Measurements from ENCODE around the gene CRLF2. TPM values are rescaled to one million over a fixed set of nuclear protein-coding genes. Genes with fewer than 3 reads are reported as not detected.
"Not testable (repeated sequence)": the region's sequence is repeated elsewhere in the genome, so short reads cannot be mapped to it uniquely, and the experiment has no call there.

Gene CRLF2
- total RNA-seq, 1 donor from 2014 or later: not detected

DNA sequence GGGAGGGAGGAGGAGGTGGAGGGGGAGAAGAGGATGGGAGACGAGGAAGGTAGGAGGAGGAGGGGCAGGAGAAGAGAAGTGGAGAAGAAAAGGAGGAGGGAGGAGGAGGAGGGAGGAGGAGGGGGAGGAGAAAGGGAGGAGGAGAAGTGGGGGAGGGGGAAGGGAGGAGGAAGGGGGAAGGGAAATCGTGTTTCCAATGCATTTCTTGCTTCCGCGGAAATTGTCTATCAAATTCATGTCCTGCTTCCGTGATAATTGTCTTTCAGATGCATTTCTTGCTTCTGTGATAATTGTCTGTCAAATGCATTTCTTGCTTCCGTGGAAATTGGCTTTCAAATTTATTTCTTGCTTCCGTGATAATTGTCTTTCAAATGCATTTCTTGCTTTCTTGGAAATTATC is 43.3 kb downstream of the CRLF2 start:
- DNase-seq (ENCODE audit: low read depth): no peak

DNA sequence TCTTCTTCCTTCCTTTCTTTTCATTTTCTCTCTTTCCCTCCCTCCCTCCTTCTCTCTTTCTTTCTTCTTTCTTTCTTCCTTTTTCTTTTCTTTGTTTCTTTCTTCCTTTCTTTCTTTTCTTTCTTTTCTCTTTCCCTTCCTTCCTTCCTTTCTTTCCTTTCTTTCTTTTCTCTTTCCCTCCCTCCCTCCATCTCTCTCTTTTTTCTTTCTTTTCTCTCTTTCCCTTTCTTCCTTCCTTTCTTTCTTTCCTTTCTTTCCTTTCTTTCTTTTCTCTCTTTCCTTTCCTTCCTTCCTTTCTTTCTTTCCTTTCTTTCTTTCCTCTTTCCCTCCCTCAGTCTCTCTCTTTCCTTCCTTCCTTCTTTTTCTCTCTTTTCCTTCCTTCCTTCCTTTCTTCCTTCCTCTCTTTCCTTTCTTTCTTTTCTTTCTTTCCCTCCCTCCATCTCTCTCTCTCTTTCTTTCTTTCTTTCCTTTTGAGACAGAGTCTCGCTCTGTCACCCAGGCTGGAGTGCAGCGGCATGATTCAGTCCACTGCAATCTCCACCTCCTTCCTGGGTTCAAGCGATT is 44.4 kb downstream of the CRLF2 start:
- no peak for DNase-seq (ENCODE audit: low read depth)

DNA sequence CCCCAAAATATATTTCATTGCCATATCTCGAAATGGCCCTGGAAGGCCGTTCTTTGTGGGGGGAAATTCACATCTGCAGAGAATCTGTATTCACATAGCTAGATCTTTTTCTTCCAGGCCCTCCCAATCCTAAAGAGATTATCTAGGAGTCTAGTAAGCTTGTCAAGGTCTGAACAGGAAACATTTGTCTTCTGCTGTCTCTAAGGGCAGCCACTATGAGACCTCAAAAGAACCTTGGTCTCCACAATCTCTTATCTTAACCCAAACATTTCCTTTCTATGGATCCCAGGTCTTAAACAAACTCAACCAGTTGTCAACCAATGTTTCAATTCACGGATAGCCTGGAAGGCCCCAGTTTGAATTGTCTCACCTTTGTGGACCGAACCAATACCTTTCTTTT is 45.0 kb downstream of the CRLF2 start:
- no peak for DNase-seq (ENCODE audit: low read depth)

DNA sequence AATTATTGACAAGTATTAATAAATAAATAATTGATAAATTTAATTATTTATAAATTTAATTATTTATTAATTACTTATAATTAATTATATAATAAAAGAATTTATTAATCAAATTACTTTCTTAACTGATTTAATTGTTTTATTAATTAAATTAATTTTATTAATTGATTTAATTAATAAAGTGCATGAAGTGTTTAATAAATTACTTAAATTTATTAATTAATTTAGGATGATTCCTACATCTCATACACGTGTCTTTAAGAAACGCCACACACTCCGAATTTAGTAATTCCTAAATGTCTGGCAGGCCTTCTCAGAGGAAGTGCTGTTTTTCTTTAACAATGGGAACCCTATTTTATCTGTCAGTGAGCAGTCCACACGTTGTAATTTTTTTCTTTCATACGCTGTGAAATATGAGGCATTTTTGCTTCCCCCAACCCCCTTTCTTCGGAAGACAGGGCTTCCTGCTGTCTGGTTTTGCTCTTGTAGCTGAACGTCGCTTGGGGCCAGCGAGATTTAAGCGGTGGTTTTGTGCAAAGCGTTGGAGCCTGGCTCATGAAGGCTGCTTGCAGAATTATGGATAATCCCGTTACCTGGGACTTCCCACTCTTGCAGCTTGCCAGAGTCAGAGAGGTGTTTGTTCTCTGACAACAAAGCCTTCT is 46.8 kb downstream of the CRLF2 start:
- DNase-seq (ENCODE audit: low read depth): no peak

DNA sequence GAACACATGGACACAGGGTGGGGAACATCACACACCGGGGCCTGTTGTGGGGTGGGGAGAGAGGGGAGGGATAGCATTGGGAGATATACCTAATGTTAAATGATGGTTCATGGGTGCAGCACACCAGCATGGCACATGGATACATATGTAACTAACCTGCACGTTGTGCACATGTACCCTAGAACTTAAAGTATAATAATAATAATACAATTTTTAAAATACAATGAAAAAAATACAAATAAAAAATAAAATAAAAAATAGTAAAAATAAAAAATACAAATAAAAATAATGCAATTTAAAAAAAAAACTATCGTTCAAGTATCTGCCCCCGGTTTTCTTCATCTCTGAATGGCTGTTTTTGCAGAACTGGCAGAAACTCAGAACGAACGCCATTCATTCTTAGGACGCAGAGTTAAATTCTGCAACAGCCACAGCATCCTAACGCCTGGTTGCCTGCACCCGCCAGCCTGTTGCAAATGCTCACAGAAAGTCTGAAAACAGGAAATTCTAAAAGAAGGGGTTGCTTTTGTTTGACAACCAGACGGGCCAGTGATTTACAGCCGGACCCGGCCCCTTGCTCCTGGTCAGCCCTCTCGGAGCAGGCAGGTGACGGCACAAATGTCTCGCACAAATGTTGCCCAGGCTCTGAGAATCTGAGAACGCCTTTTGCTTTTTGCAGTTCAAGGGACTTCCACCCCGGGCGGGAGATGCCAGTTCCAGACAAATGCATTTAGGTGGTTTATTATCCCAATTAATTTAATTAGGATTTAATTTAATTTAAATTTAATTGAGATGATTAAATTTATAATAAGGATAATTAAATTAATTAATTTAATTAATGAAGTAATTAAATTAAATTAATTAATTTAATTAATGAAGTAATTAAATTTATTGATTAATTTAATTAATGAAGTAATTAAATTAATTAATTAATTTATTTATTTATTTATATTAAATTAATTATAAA is 47.8 kb downstream of the CRLF2 start:
- no peak for DNase-seq (ENCODE audit: low read depth)

DNA sequence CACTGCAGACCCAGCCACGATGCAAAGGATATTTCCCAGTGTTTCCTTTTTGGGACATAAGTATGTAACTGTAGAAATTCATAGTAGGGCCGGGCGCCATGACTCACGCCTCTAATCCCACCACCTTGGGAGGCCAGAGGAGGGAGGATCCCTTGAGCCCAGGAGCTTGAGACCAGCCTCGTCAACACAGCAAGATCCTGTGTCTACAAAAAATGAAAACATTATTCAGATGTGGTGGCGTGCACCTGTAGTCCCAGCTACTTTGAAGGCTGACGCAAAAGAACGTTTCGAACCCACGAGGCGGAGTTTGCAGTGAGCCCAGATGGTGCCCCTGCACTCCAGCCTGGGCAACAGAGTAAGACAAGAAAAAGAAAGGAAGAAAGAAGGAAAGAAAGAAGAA is 49.2 kb downstream of the CRLF2 start:
- DNase-seq (ENCODE audit: low read depth): no peak

DNA sequence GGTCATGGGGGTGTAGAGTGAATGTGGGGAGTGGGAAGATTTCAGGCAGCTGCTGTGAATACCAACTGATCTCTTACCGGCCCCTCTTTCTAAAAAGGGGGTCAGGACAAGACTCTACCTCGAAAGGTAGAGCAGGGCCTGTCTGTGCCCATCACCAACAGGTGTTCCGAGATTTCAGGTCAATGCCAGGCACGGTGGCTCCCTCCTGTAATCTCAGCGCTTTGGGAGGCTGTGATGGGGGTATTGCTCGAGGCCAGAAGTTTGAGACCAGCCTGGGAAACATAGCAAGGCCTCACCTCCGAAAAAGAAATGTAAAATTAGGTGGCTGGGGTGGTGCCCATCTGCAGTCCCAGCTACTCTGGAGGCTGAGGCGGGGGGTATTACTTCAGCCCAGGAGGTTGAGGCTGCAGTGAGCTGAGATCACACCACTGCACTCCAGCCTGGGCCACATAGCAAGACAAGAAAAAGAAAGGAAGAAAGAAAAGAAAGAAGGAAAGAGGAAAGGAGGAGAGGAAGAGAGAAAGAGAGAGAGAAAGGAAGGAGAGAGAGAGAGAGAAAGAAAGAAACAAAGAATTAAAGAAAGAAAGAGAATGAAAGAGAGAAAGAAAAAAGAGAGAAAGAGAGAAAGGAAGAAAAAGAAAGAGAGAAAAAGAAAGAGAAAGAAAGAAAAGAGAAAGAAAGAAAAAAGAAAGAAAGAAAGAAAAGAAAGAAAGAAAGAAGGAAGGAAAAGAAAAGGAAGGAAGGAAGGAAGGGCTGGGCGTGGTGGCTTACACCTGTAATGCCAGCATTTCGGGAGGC is 50.1 kb downstream of the CRLF2 start:
- DNase-seq (ENCODE audit: low read depth): no peak

DNA sequence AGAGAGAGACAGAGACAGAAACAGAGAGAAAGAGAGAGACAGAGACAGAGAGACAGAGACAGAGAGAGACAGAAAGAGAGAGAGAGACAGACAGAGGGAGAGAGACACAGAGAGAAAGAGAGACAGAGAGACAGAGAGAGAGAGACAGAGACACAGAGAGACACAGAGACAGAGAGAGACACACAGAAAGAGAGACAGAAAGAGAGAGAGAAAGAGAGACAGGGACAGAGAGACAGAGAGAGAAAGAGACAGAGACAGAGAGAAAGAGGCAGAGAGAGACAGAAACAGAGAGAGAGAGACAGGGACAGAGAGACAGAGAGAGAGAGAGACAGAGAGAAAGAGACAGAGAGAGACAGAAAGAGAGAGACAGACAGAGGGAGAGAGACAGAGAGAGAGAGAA is 52.9 kb downstream of the CRLF2 start:
- DNase-seq (ENCODE audit: low read depth): no peak

DNA sequence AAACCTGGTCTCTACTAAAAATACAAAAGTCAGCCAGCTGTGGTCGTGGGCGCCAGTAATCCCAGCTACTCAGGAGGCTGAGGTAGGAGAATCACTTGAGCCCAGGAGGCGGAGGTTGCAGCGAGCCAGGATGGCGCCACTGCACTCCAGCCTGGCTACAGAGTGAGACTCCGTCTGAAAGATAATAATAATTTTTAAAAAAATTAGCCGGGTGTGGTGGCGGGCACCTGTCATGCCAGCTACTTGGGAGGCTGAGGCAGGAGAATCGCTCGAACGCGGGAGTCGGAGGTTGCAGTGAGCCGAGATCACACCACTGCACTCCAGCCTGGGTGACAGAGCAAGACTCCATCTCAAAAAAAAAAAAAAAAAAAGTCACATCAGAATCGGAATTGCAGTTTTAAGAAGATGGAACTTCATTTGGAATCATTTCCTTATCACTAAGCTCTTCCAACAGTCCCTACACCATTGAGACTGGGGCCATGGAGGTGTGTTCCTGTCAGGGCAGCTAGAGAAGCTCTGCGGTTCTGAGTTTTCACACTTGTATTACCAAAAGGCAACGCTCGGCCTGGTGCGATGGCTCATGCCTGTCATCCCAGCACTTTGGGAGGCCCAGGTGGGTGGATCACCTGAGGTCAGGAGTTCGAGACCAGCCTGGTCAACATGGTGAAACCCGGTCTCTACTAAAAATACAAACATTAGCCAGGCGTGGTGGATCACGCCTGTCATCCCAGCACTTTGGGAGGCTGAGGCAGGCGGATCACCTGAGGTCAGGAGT is 55.6 kb downstream of the CRLF2 start:
- not testable (repeated sequence) for DNase-seq (ENCODE audit: low read depth)

DNA sequence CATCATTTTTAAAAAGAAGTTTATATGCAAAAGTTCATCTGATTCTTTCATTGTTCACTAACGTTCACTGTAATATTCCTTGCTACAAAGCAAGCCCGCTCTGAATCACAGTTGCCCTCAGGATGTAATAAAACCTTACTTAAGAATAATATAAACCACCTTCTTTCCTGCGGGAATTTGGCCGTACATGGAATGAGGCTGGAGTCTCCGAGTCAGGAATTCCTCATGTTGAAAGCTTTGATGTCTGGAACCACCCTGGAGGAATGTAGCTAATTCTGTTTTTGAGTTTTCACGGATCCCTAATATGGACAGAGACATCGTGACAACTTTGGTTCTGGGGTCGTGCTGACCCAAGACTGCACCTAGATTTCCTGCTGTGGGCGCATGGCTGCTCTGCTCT is 58.5 kb downstream of the CRLF2 start:
- no peak for DNase-seq (ENCODE audit: low read depth)

DNA sequence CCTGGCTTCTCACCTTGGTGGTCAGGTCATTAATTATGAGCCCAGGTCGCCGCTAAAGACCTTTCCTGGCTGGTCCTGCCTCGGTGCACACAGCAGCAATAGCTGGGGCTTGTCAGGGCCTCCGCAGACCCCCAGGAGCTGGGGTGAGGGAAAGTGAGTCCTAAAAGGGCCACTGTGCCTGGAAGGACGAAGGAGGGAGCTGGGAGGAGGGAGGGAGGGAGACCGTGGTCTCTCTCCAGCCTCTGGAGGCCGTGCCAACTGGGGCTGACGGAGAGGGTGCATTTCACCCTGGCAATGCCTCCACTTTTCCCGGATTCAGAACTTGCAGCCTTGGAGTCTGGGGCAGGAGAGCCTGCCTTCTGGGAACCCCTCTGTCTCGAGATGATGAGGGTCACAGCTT is 60.4 kb downstream of the CRLF2 start:
- DNase-seq (ENCODE audit: low read depth): no peak

DNA sequence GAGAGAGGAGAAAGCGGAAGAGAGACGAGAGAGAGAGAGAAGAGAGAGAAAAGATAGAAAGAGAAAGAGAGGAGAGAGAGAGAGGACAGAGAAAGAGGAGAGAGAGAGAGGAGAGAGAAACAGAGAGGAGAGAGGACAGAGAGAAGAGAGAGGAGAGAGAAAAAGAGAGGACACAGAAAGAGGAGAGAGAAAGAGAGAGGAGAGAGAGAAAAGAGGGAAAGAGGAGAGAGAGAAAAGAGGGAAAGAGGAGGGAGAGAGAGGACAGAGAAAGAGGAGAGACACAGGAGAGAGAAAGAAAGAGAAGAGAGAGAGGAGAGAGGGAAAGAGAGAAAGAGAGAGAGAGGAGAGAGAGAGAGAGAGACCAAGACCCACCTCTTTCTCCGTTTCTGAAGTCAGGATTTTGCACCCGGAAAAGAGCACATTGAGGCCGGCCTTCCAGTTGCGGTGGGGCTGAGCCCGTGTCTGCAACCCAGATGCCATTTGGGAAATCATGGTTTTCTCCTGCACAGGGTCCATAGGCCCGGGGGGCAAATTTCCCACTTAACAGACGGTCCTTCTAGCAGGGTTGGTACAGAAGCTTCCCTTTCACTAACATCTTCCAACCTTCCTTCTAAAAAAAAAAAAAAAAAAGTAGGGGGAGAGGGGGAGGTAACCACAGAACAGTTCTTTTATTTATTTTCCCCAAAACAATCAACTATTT is 60.9 kb downstream of the CRLF2 start:
- no peak for DNase-seq (ENCODE audit: low read depth)

DNA sequence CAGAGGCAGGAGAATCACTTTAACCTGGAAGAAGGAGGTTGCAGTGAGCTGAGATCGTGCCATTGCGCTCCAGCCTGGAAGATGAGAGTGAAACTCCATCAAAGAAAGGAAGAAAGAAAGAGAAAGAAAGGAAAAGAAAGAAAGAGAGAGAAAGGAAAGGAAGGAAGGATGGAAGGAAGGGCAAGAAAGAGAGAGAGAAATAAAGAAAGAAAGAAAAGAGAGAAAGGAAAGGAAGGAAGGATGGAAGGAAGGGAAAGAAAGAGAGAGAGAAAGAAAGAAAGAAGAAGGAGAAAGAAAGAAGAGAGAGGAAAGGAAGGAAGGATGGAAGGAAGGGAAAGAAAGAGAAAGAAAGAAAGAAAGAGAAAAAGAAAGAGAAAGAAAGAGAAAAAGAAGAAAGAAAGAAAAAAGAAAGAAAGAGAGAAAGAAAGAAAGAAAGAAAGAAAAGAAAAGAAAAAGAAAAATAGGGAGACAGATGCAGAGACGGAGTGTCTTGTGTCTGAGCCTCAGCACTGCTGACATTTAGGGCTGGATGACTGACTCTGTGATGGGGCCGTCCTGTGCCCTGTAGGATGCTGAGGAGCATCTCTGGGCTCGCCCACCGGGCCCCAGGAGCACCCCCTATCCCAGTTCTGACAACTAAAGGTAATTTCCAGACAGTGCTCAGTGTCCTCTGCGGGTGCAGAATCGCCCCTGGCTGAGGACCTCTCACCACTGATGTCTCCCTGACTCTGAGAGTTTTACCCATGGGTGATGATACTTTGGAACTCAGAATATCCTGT is 61.7 kb downstream of the CRLF2 start:
- no peak for DNase-seq (ENCODE audit: low read depth)

DNA sequence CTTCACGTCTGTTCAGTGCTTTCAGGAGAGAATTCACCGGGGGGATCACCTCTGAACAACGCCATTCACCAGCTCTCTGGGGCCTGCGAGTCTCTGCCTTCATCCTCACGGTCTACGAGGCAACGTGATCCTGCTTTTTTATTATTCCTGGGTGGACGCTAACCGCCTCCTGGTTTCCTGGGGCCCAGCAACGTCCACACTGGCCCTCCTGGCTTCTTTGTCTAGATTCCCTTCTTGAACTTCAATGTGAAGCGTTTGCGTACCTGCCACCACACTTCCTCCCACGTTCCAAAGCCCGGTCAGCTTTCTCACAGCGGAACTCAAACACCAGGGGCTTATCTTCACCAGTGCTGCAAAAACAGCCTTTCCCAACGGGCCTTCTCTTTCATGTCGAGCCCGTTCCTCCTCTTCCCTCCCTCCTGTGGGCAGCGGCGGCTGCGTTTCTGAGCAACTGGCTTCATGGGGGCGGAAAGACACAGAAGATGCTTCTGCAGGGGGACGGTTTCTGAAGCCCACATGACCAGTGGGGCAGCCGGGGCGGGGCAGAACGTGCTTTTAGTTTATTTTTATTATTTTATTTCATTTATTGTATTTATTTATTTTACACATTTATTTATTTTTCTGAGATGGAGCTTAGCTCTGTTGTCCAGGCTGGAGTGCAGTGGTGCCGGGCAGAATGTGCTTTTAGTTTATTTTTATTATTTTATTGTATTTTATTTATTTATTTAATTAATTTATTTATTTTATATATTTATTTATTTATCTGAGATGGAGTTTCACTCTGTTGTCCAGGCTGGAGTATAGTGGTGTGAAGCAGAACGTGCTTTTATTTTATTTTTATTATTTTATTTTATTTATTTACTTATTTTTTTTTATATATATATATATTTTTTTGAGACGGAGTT is 64.6 kb downstream of the CRLF2 start:
- DNase-seq (ENCODE audit: low read depth): no peak

DNA sequence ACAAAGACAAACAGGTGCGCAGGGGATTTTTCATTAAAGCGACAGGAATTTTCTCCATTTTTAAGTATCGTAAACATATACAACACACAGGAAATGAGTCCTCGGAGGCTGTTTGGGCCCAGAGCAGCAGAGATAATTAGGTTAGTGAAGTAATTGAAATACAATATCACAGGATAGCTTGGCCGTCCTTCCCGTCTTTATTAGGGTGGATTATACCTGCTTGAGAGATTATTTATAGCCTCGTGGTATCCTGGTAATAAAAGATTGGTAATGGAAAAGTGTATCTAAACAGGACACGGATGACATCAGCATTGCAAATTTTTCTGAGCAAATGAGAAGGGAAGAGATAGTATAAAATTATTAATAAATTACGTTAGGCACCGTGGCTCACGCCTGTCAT is 68.2 kb downstream of the CRLF2 start:
- no peak for DNase-seq (ENCODE audit: low read depth)
